Activated CD4-positive, alpha-beta memory T cell treated with anti-CD3 and anti-CD28 coated beads, Interleukin-2, amount 10 ng/mL, durations not matched to agents 7 days and 5 days (primary cell): ENCODE data around the gene OSTF1. TPM values are rescaled to one million over a fixed set of nuclear protein-coding genes. Genes with fewer than 3 reads are reported as not detected.

Experiments
- CTCF ChIA-PET: fragments of 350-600 bp; sonication (Branson Sonifier 250); formaldehyde crosslinking; loops from one replicate; lab custom pipeline; 2021; ENCODE audit warnings: antibody characterized with exemption, inconsistent platforms; lab: Charles Lee
- POLR2A ChIA-PET: fragments of 350-600 bp; sonication (Branson Sonifier 250); formaldehyde crosslinking; loops from one replicate; lab custom pipeline; 2021; ENCODE audit warnings: antibody characterized with exemption; lab: Charles Lee
- DNase-seq: peaks from one replicate; pipeline ENCODE4 v3.0.0-alpha.2; 2020
- H3K27ac Mint-ChIP-seq: one replicate; pipeline ENCODE4 v1.8.0; 2021; ENCODE audit warnings: mild to moderate bottlenecking, mixed read lengths
- H3K27me3 Mint-ChIP-seq: one replicate; pipeline ENCODE4 v1.8.0; 2021; ENCODE audit warnings: mixed read lengths
- H3K36me3 Mint-ChIP-seq: one replicate; pipeline ENCODE4 v1.8.0; 2021; ENCODE audit warnings: low read depth, mixed read lengths
- H3K4me1 Mint-ChIP-seq: one replicate; pipeline ENCODE4 v1.8.0; 2021; ENCODE audit warnings: mixed read lengths
- H3K4me3 Mint-ChIP-seq: one replicate; pipeline ENCODE4 v1.8.0; 2021; ENCODE audit warnings: mild to moderate bottlenecking, mixed read lengths
- H3K9me3 Mint-ChIP-seq: one replicate; pipeline ENCODE4 v1.8.0; 2021; ENCODE audit warnings: mixed read lengths
- total RNA-seq, 2 experiments: library from RNA; stranded (reverse); gene quantifications; one replicate each; pipeline ENCODE4 v1.2.3, GENCODE V29; 2021

Gene OSTF1
- total RNA-seq, 2 experiments from 2014 or later = 253 to 255 TPM

DNA sequence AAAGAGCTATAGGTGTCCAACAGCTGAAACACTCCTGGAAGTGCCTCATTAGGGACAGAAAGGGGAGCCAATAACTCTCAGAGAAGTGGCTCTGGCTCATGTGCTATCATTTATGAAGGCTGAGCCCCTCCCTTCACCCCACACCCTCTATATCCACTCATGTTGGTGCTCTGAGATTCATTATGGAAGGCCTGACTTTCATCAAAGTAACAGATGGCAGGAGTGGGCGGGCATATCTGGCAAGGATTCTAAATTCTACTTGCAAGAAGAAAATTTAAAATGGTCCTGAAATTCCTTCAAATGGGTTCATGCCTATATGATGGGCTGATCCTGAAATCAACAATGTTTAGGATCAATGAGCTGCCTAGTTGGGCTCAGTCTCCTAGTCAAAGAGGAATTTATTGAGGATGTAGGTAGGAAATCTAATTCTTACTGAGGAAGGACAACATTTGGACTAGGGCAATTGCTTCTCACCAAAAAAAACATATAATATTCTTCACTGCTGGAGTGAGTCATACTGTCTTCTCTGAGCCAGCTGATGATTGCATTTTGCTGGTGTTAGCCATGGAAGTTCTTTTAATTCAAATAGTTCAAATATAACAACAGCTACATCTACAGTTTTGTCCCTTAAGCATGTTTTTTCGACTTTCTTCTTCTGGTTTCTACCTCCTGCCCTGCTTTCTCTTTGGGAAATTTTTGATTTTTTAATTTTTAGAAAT is 23.8 kb upstream of the OSTF1 start:
- ChIA-PET CTCF (interaction anchor here (0.9 to 2.5 kb wide), 8 partner anchors 9 to 291 kb away, joined by 3 to 6 read pairs (median 4); partner anchors contain the start of gene CARNMT1), POLR2A (interaction anchor here (0.9 to 1.2 kb wide), 3 partner anchors 23 to 149 kb away, joined by 3 to 4 read pairs (median 3); partner anchors contain the start of genes NMRK1 and OSTF1)
- peaks cover 4% of the 10 kb centered on the region for H3K4me1 Mint-ChIP-seq
- no peaks in the 10 kb centered on the region for H3K27me3 Mint-ChIP-seq
- H3K4me3 Mint-ChIP-seq = no peak overlapping the region
- DNase-seq = no peak
- H3K36me3 Mint-ChIP-seq = peaks cover 79% of the 10 kb centered on the region
- H3K9me3 Mint-ChIP-seq = no peaks in the 10 kb centered on the region
- no peak overlapping the region for H3K27ac Mint-ChIP-seq

DNA sequence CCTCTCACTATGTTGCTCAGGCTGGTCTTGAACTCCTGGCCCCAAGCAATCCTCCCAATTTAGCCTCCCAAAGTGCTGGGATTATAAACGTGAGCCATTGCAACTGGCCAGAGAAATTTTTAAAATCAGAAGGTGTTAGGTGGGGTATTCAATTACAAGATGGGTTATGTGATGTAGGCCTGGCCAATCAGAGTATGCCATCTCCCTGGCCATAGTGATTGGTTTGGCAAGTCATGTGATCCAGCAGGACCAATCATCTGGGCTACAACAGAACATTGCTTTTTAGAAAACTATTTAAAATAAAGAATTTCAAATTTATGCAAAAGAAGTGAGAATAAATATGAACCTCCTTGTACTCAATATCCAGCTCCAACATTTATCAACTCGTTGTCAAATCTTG is 22.8 kb upstream of the OSTF1 start:
- Mint-ChIP-seq H3K36me3 (peaks cover 71% of the 10 kb centered on the region), H3K27me3 (no peaks in the 10 kb centered on the region), H3K9me3 (no peaks in the 10 kb centered on the region), H3K4me1 (peaks cover 4% of the 10 kb centered on the region), H3K27ac (no peak overlapping the region), H3K4me3 (no peak overlapping the region)
- CTCF ChIA-PET = interaction anchor here (0.8 to 1.1 kb wide), 2 partner anchors 21 to 57 kb away, joined by 3 to 4 read pairs; no protein-coding TSS in a partner anchor
- POLR2A ChIA-PET = no interaction called here
- DNase-seq = no peak

GRCh38 chr9:75067894-75068293 is 20.4 kb upstream of the OSTF1 start:
- H3K36me3 Mint-ChIP-seq = peaks cover 74% of the 10 kb centered on the region
- POLR2A ChIA-PET = interaction anchor here (1.6 to 1.7 kb wide), 2 partner anchors 21 to 40 kb away, joined by 4 read pairs; partner anchors contain the start of gene CARNMT1
- no peak overlapping the region for H3K4me3 Mint-ChIP-seq
- CTCF ChIA-PET = no interaction called here
- H3K27me3 Mint-ChIP-seq = no peaks in the 10 kb centered on the region
- DNase-seq = no peak
- peaks cover 22% of the 10 kb centered on the region for H3K4me1 Mint-ChIP-seq
- no peak overlapping the region for H3K27ac Mint-ChIP-seq
- H3K9me3 Mint-ChIP-seq = no peaks in the 10 kb centered on the region

DNA sequence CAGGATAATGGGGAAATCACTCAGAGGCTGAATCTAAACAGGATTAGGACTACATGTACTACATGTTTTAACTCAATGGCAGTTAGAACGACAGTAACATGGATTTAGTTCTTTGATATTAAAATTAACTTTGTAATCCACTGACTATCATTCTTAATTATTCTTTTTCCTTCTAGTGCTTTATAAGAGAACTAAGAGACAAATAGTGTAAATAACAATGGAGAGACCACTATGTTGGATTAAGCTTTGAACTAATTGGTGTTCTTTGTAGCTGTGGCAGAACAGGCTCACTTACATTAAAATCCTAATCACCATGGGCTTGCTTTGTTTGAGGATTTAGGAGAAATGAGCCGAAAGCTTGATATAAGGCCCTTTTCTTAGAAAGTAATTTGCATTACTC is 19.1 kb upstream of the OSTF1 start:
- no peaks in the 10 kb centered on the region for H3K27me3 Mint-ChIP-seq
- no peak for DNase-seq
- POLR2A ChIA-PET = interaction anchor here (1.6 kb wide), 1 partner anchor 18 kb away, joined by 4 read pairs; the partner anchor contains the start of gene NMRK1
- no peaks in the 10 kb centered on the region for H3K9me3 Mint-ChIP-seq
- H3K4me3 Mint-ChIP-seq = no peak overlapping the region
- H3K4me1 Mint-ChIP-seq = peaks cover 24% of the 10 kb centered on the region
- H3K27ac Mint-ChIP-seq = no peak overlapping the region
- H3K36me3 Mint-ChIP-seq = peaks cover 69% of the 10 kb centered on the region
- CTCF ChIA-PET = interaction anchor here (0.6 to 3.0 kb wide), 4 partner anchors 41 to 294 kb away, joined by 3 to 14 read pairs (median 4); partner anchors contain the start of genes C9orf40 and CARNMT1

DNA sequence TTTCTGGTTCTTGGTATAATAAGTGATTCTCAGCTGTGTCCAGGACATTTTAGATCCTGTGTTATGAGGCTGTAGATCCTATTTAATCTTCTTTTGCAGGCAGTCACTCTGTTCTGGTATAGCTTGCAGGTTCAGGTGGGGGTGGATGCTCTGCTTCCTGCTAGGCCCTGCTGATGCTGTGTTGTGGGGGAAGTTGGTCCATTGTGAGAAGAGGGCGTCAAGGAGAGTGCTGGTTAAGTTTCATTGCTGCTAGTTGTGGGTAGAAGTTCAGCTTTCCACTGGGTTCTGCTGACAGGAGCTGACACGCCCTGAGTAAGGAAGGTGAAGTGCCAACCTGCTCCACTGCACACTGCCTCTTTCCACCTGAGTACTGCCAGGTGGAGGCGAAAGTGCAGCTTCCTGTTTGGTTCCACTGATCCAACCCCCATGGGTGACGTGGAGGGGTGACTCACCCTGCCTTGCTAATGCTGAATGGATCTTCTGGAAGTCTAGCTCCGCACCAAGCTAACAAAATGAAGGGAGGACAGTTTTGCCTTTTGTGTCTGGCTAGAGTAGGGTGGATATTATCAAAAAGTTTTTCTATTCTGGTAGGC is 16.7 kb upstream of the OSTF1 start:
- no peaks in the 10 kb centered on the region for H3K27me3 Mint-ChIP-seq
- no peak overlapping the region for H3K4me3 Mint-ChIP-seq
- peaks cover 51% of the 10 kb centered on the region for H3K36me3 Mint-ChIP-seq
- DNase-seq = peak; percentile 71
- ChIA-PET POLR2A (interaction anchor here (0.8 to 1.4 kb wide), 2 partner anchors 15 to 44 kb away, joined by 3 to 9 read pairs; partner anchors contain the start of genes CARNMT1, NMRK1 and OSTF1), CTCF (interaction anchor here (0.9 to 3.0 kb wide), 3 partner anchors 43 to 298 kb away, joined by 3 to 14 read pairs (median 4); partner anchors contain the start of gene CARNMT1)
- H3K27ac Mint-ChIP-seq = peak overlapping the region; percentile 53
- H3K9me3 Mint-ChIP-seq = no peaks in the 10 kb centered on the region
- peaks cover 25% of the 10 kb centered on the region for H3K4me1 Mint-ChIP-seq

- POLR2A ChIA-PET = no interaction called here
- H3K27me3 Mint-ChIP-seq = no peaks in the 10 kb centered on the region
- DNase-seq = no peak
- CTCF ChIA-PET = interaction anchor here (1.5 kb wide), 1 partner anchor 299 kb away, joined by 4 read pairs; no protein-coding TSS in a partner anchor
- no peaks in the 10 kb centered on the region for H3K9me3 Mint-ChIP-seq
- peaks cover 28% of the 10 kb centered on the region for H3K4me1 Mint-ChIP-seq
- no peak overlapping the region for H3K27ac Mint-ChIP-seq
- H3K4me3 Mint-ChIP-seq = no peak overlapping the region
- peaks cover 47% of the 10 kb centered on the region for H3K36me3 Mint-ChIP-seq
Measured at GRCh38 chr9:75072895-75073294, 15.4 kb upstream of the OSTF1 start.

GRCh38 chr9:75081632-75082031 is 6.7 kb upstream of the OSTF1 start:
- H3K27ac Mint-ChIP-seq = no peak overlapping the region
- no peaks in the 10 kb centered on the region for H3K27me3 Mint-ChIP-seq
- peaks cover 52% of the 10 kb centered on the region for H3K4me1 Mint-ChIP-seq
- ChIA-PET POLR2A (no interaction called here), CTCF (interaction anchor here (2.7 kb wide), 1 partner anchor 53 kb away, joined by 7 read pairs; the partner anchor contains the start of gene CARNMT1)
- no peak overlapping the region for H3K4me3 Mint-ChIP-seq
- H3K9me3 Mint-ChIP-seq = no peaks in the 10 kb centered on the region
- no peak for DNase-seq
- peaks cover 67% of the 10 kb centered on the region for H3K36me3 Mint-ChIP-seq

- POLR2A ChIA-PET = interaction anchor here (1.1 to 1.5 kb wide), 3 partner anchors 9 to 311 kb away, joined by 3 to 4 read pairs (median 3); no protein-coding TSS in a partner anchor
- CTCF ChIA-PET = interaction anchor here (0.8 to 2.7 kb wide), 5 partner anchors 55 to 310 kb away, joined by 3 to 7 read pairs (median 6); partner anchors contain the start of genes C9orf40 and CARNMT1
- peak; percentile 47 for DNase-seq
- Mint-ChIP-seq H3K9me3 (no peaks in the 10 kb centered on the region), H3K27ac (peak overlapping the region; percentile 43), H3K27me3 (no peaks in the 10 kb centered on the region), H3K4me1 (peaks cover 50% of the 10 kb centered on the region), H3K4me3 (no peak overlapping the region), H3K36me3 (peaks cover 60% of the 10 kb centered on the region)
Measured at GRCh38 chr9:75083188-75083970, 4.9 kb upstream of the OSTF1 start.

DNA sequence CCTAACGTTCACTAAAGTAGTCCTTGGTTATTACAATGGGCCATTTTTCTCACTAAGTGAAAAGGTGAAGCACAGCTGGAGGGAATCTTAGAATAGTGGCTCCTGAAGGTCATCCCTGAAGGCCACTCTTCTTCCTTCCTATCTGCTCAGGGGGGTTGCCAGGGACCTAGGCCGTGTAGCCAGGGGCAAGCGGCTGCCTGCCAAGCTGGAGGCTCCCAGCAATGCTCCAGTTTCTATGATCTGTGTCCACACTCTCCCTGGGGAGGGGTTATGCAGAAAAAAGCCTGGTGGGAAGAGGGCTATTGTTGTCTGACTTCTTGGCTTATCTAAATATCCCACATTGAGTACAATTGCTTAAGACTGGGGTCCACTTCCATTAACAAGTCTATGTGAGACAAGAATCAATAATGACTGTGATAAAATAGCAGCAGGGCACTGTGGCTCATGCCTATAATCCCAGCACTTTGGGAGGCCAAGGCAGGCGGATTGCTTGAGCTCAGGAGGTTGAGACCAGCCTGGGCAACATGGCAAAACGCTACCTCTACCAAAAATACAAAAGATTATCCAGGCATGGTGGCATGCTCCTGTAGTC is 4.1 kb upstream of the OSTF1 start:
- H3K9me3 Mint-ChIP-seq = no peaks in the 10 kb centered on the region
- ChIA-PET POLR2A (interaction anchor here (1.1 kb wide), 2 partner anchors 8 to 312 kb away, joined by 3 read pairs; no protein-coding TSS in a partner anchor), CTCF (interaction anchor here (2.2 to 2.7 kb wide), 2 partner anchors 56 to 310 kb away, joined by 7 to 14 read pairs; partner anchors contain the start of gene CARNMT1)
- no peaks in the 10 kb centered on the region for H3K27me3 Mint-ChIP-seq
- no peak overlapping the region for H3K27ac Mint-ChIP-seq
- DNase-seq = no peak
- H3K36me3 Mint-ChIP-seq = peaks cover 62% of the 10 kb centered on the region
- no peak overlapping the region for H3K4me3 Mint-ChIP-seq
- H3K4me1 Mint-ChIP-seq = peaks cover 50% of the 10 kb centered on the region

DNA sequence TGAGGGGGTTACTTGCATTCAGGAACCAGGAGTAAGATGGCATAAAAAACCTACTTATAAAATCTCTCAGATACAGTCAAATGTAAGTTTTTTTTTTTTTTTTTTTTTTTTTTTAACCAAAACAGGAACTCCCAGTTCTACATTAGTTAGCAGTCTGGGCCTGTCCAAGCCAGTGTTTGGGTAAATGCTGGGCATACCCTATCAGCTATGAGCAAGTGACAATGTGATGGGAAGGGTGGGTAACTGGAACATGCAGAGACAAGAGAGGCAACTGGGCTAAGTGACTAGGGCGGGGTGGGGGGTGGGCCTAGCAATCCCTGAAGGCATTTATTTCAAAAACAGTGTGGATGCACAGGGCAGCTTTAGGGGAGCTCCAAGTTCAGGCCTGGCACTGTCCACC is 2.7 kb upstream of the OSTF1 start:
- Mint-ChIP-seq H3K4me1 (peaks cover 54% of the 10 kb centered on the region), H3K27ac (peak overlapping the region; percentile 97), H3K4me3 (peak overlapping the region; percentile 95), H3K27me3 (no peaks in the 10 kb centered on the region), H3K36me3 (peaks cover 63% of the 10 kb centered on the region), H3K9me3 (no peaks in the 10 kb centered on the region)
- DNase-seq = no peak
- ChIA-PET CTCF (interaction anchor here (0.6 to 4.6 kb wide), 9 partner anchors 10 to 312 kb away, joined by 3 to 40 read pairs (median 5); partner anchors contain the start of genes C9orf40 and CARNMT1), POLR2A (interaction anchor here (0.6 to 11.2 kb wide), 15 partner anchors 9 to 312 kb away, joined by 3 to 281 read pairs (median 4); partner anchors contain the start of genes C9orf40 and CARNMT1)

DNA sequence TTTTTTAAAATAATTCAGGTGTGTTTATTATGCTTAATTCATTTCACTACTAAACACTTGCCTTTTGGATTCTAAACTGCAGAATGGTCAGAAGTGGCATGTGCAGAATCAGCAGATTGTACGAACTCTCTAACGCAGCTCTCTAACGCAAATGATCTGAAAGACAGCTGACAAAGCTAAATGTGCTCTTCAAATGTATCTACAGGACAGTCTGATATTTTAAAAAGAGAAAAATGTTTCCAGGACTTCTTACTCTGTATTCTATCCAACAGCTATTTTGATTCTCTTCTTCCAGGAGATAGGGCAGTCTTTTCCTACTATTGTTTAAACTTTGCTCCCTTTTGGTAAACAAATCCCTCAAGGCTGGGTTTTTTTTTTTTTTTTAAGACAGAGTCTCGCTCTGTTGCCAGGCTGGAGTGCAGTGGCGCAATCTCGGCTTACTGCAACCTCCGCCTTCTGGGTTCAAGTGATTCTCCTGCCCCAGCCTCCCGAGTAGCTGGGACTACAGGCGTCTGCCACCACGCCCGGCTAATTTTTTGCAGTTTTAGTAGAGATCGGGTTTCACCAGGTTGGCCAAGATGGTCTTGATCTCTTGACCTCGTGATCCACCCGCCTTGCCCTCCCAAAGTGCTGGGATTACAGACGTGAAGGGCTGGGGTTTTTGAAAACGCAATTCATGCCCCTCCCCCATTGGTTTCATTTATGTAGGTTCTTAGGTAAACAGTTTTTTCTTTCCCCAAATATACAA is 1.6 kb upstream of the OSTF1 start:
- Mint-ChIP-seq H3K27me3 (no peaks in the 10 kb centered on the region), H3K27ac (peak overlapping the region; percentile 97), H3K9me3 (no peaks in the 10 kb centered on the region), H3K36me3 (peaks cover 62% of the 10 kb centered on the region), H3K4me1 (peaks cover 62% of the 10 kb centered on the region), H3K4me3 (peak overlapping the region; percentile 95)
- peak; percentile 44 for DNase-seq
- ChIA-PET POLR2A (interaction anchor here (0.7 to 11.2 kb wide), 24 partner anchors 8 to 372 kb away, joined by 3 to 281 read pairs (median 4); partner anchors contain the start of genes C9orf40 and CARNMT1), CTCF (interaction anchor here (0.6 to 4.6 kb wide), 12 partner anchors 11 to 431 kb away, joined by 3 to 40 read pairs (median 4); partner anchors contain the start of genes C9orf40 and CARNMT1)
